Neural progenitor cell (in vitro differentiated cells): ENCODE data around the gene DHRS2. TPM values are rescaled to one million over a fixed set of nuclear protein-coding genes. Genes with fewer than 3 reads are reported as not detected.

Experiments
- DNase-seq: peaks from one replicate; pipeline ENCODE4 v3.0.0-alpha.2; 2016; ENCODE audit warnings: low spot score
- H2AFZ ChIP-seq: fragments of 200-600 bp; sonication (generic); replicated peaks from 2 replicates; pipeline ENCODE4 v1.6.1; 2016; ENCODE audit warnings: antibody characterized with exemption
- H3F3A ChIP-seq: fragments of 200-600 bp; sonication (generic); 2 replicates; pipeline ENCODE4 v1.6.1; 2016; ENCODE audit warnings: antibody characterized with exemption, low read depth
- H3K27ac ChIP-seq: fragments of 200-600 bp; sonication (generic); 2 replicates; pipeline ENCODE4 v1.5.1; 2016; ENCODE audit warnings: mild to moderate bottlenecking
- H3K27me3 ChIP-seq: fragments of 200-600 bp; sonication (generic); 2 replicates; pipeline ENCODE4 v1.6.1; 2016; ENCODE audit warnings: mild to moderate bottlenecking, moderate library complexity
- H3K36me3 ChIP-seq: fragments of 200-600 bp; sonication (generic); 2 replicates; pipeline ENCODE4 v1.5.1; 2016
- H3K4me1 ChIP-seq: fragments of 200-600 bp; sonication (generic); 2 replicates; pipeline ENCODE4 v1.6.1; 2016; ENCODE audit warnings: mixed run types
- H3K4me2 ChIP-seq: fragments of 200-600 bp; sonication (generic); 2 replicates; pipeline ENCODE4 v1.6.1; 2016
- H3K4me3 ChIP-seq: fragments of 200-600 bp; sonication (generic); 2 replicates; pipeline ENCODE4 v1.5.1; 2016
- H3K79me2 ChIP-seq: fragments of 200-600 bp; sonication (generic); 2 replicates; pipeline ENCODE4 v1.6.1; 2016; ENCODE audit warnings: low read depth
- H3K9ac ChIP-seq: fragments of 200-600 bp; sonication (generic); 2 replicates; pipeline ENCODE4 v1.6.1; 2016
- H3K9me3 ChIP-seq: fragments of 200-600 bp; sonication (generic); 2 replicates; pipeline ENCODE4 v1.5.1; 2016; ENCODE audit warnings: low read depth
- H4K20me1 ChIP-seq: fragments of 200-600 bp; sonication (generic); 2 replicates; pipeline ENCODE4 v1.6.1; 2016; ENCODE audit warnings: low read depth
- H3K27ac Mint-ChIP-seq: 3 replicates; pipeline ENCODE4 v1.8.0; 2021; ENCODE audit warnings: mixed read lengths
- H3K27me3 Mint-ChIP-seq: 2 replicates; pipeline ENCODE4 v1.8.0; 2022; ENCODE audit warnings: low read depth, mild to moderate bottlenecking, inconsistent platforms, moderate library complexity, mixed read lengths; ENCODE audit not compliant: insufficient read depth
- H3K36me3 Mint-ChIP-seq: 3 replicates; pipeline ENCODE4 v1.8.0; 2021; ENCODE audit warnings: mixed read lengths
- H3K4me1 Mint-ChIP-seq: 3 replicates; pipeline ENCODE4 v1.8.0; 2021; ENCODE audit warnings: mixed read lengths
- H3K4me3 Mint-ChIP-seq: 3 replicates; pipeline ENCODE4 v1.8.0; 2021; ENCODE audit warnings: mild to moderate bottlenecking, moderate library complexity, mixed read lengths
- H3K9me3 Mint-ChIP-seq: 3 replicates; pipeline ENCODE4 v1.8.0; 2020; ENCODE audit warnings: mixed read lengths
- CTCF ChIP-seq: fragments of 200-600 bp; sonication (generic); IDR thresholded peaks from 2 replicates; pipeline ENCODE4 v1.5.1; 2017; ENCODE audit warnings: antibody characterized with exemption, mild to moderate bottlenecking
- EZH2 ChIP-seq: fragments of 200-600 bp; sonication (generic); IDR thresholded peaks from 2 replicates; pipeline ENCODE4 v1.6.1; 2017; ENCODE audit warnings: antibody characterized with exemption, mild to moderate bottlenecking, moderate library complexity
- EZH2phosphoT487 ChIP-seq: fragments of 200-600 bp; sonication (generic); IDR thresholded peaks from 2 replicates; pipeline ENCODE4 v1.6.1; 2017; ENCODE audit warnings: antibody characterized with exemption
- total RNA-seq: library from RNA; depleted of rRNA; stranded (reverse); fragments of >200 nt; gene quantifications from 2 replicates; pipeline ENCODE4 v1.2.3, GENCODE V29; 2015; ENCODE audit warnings: low replicate concordance

The DHRS2 gene
- total RNA-seq, 1 donor from 2014 or later = 2.8 TPM

GRCh38 chr14:23604148-23604547 is 32.0 kb upstream of the DHRS2 start:
- Mint-ChIP-seq H3K27me3 (peaks cover 2% of the 10 kb centered on the region), H3K4me3 (no peak overlapping the region)
- H3K27ac ChIP-seq = no peak overlapping the region

DNA sequence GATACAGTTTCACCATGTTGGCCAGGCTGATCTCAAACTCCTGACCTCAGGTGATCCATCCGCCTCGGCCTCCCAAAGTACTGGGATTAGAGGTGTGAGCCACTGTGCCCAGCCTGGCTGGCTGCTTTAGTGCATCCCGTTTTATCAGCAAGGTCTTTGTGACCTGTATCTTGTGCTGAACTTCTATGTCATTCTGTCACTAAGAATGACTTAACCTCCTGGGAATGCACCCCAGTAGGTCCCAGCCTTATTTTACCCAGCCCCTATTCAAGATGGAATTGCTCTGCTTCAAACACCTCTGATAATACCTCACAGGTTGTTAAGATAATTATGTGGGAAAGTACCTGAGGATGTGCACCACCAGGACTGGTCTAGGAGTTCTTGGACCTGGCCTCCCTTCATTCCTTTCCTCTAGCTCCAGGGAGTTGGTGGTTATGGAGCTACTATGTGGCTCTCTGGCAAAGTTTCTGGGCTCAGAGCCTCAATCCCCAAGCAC is 31.4 kb upstream of the DHRS2 start:
- Histone ChIP-seq H3K79me2 (no peaks in the 10 kb centered on the region), H3K27ac (no peak overlapping the region), H3K9me3 (no peaks in the 10 kb centered on the region), H3K36me3 (no peaks in the 10 kb centered on the region), H3K4me1 (no peaks in the 10 kb centered on the region), H3K4me3 (no peak overlapping the region), H3K4me2 (no peak overlapping the region), H3F3A (no peaks in the 10 kb centered on the region), H3K27me3 (no peaks in the 10 kb centered on the region), H2AFZ (no peak overlapping the region), H3K9ac (no peak overlapping the region), H4K20me1 (no peaks in the 10 kb centered on the region)
- Mint-ChIP-seq H3K27me3 (peaks cover 2% of the 10 kb centered on the region), H3K9me3 (peaks cover 4% of the 10 kb centered on the region), H3K27ac (no peak overlapping the region), H3K36me3 (no peaks in the 10 kb centered on the region), H3K4me1 (no peaks in the 10 kb centered on the region), H3K4me3 (no peak overlapping the region)
- DNase-seq = no peak
- TF ChIP-seq EZH2phosphoT487 = no peak
- TF ChIP-seq CTCF = no peak
- no peak for TF ChIP-seq EZH2

More at GRCh38 chr14:23604148-23604547, 32.0 kb upstream of the DHRS2 start:
- Histone ChIP-seq H3K4me1 (no peaks in the 10 kb centered on the region), H3K36me3 (no peaks in the 10 kb centered on the region), H3K27me3 (no peaks in the 10 kb centered on the region), H3K9me3 (no peaks in the 10 kb centered on the region), H4K20me1 (no peaks in the 10 kb centered on the region), H3K79me2 (no peaks in the 10 kb centered on the region), H3K4me3 (no peak overlapping the region), H3K4me2 (no peak overlapping the region), H3F3A (no peaks in the 10 kb centered on the region), H2AFZ (no peak overlapping the region), H3K9ac (no peak overlapping the region)
- Mint-ChIP-seq H3K9me3 (peaks cover 3% of the 10 kb centered on the region), H3K4me1 (no peaks in the 10 kb centered on the region), H3K27ac (no peak overlapping the region), H3K36me3 (no peaks in the 10 kb centered on the region)
- TF ChIP-seq CTCF (no peak), EZH2phosphoT487 (no peak), EZH2 (no peak)
- DNase-seq = no peak

DNA sequence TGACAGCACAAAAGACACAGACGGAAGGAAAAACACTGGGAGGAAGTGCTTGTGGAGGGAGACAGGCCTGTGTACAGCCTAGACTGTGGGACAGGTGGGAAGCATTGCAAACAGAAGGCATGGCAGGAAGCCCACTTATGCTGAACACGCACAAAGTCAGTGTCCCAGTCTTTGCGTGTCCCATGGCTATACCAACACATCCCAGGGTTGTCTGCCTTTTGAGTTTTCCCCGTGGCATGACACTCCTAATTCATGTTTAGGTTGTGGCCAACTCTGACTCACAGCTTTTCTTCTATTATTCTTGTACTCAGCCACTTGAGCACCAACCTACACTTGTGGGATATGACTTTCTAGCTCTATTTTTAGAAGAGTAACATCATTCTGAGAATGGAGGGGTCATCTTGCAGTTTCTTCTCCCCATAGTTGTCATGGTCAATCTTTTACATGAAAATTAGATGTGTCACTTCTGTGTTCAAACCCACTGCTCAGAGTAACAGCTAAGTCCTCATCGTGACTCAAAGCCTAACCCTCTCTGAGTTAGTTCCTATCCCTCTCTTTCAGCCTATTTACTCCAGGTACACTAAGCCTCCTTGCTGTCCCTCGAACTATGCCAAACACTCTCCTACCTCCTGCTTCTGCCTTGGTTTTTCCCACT is 30.1 kb upstream of the DHRS2 start:
- H4K20me1 ChIP-seq = no peaks in the 10 kb centered on the region
- H3K36me3 ChIP-seq = no peaks in the 10 kb centered on the region
- no peak overlapping the region for H3K4me3 ChIP-seq
- no peaks in the 10 kb centered on the region for H3K79me2 ChIP-seq
- no peak overlapping the region for H3K27ac ChIP-seq
- no peaks in the 10 kb centered on the region for H3K4me1 ChIP-seq
- Mint-ChIP-seq H3K4me1 (no peaks in the 10 kb centered on the region), H3K4me3 (no peak overlapping the region), H3K36me3 (no peaks in the 10 kb centered on the region), H3K27me3 (peaks cover 2% of the 10 kb centered on the region), H3K27ac (no peak overlapping the region), H3K9me3 (peaks cover 4% of the 10 kb centered on the region)
- H3K4me2 ChIP-seq = no peak overlapping the region
- no peak for DNase-seq
- no peak overlapping the region for H2AFZ ChIP-seq
- H3K9me3 ChIP-seq = no peaks in the 10 kb centered on the region
- no peak overlapping the region for H3K9ac ChIP-seq
- no peak for TF ChIP-seq EZH2phosphoT487
- no peak for TF ChIP-seq CTCF
- TF ChIP-seq EZH2 = no peak
- no peaks in the 10 kb centered on the region for H3F3A ChIP-seq
- H3K27me3 ChIP-seq = no peaks in the 10 kb centered on the region
